Measurements from ENCODE around the gene ZNF536.

ZNF536 gene

DNA sequence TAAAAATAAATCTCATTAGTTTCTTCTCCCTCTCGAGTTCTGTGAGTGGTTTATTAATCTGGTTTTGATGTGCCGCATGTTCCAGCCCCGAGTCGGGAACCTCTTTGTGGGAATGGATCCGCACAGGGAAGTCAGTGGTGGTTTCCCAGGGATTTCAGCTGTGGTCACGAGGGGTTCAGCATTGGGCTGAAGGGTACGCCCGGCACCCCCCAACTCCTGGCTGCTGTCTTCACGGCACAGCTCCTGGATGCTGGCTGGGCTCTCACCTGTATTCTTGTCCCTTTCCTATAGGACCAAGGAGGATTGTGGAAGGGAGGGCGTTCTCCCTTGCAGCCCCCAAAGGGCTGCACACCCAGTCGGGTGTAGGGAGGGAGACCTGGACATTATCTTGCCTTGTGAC lies 167.8 kb downstream of the ZNF536 start:
- no peak for DNase-seq

DNA sequence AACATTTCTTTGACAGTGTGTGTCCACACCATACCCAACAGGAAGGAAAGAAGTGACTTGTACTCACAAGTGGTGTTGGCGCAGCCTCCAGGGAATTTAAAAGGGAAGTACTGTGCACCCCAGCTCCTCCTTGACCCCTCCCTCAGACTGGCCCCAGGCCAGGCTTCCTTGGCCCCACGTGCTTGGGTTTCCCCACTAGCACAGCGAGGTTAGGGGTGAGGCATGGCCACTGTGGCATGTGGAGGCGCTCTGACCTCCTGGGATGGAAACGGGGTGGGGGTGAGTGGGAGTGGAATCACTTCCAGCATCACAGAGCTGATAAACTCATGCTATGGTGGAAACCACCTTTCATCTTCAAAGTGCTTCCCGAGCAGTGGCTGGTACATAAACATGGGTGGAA lies 168.6 kb downstream of the ZNF536 start:
- no peak for DNase-seq

DNA sequence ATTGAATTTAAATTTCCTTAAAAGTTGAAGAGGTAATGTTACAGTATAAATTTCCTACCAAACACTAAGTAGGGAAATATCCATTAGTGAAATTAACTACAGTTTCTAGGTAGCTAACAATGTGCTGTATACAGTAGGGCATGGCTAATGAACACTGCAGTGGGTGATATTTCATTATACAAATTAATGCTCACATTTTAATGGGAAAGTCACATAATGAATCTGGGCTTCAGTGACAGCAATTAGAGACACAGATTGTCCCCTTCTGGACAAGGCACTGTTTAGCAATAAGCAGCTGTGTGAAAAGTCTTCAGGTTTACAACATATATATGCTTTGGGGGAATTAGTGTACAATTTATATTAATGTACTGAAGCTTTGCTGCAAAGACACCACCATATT lies 169.4 kb downstream of the ZNF536 start:
- DNase-seq: no peak

DNA sequence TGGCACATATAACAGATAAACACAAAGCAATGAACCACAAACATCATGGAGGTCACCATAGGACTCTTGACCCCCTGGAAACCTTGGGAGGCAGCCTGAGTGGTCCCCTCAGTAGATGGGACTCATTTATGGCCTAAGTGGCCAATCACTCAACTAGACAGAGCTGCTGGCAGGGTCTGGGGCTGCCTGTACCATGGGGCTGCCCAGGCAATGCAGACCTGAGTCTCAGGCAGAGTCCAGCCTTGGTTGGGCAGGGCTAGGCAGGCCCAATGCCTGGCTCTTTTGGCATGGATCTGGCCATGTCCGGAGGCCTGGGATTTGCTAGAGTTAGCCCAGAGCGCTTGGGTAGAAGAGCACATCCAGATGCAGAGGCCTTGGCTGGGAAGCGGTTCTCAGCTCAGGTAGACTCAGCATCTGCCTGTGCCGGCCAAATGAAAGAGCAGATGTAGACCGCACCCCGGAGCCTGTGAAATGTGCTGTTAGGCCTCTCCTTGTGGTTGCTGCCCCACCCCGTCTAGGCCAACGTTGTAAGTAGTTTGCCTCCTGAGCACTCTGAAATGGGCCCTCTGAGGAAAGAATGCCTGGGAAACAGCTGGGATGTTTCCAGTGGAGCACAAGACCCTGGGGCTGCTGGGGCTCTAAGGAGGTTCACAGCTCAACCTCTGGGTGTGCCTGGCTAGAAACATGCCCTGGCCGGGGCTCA lies 171.2 kb downstream of the ZNF536 start:
- DNase-seq: no peak

DNA sequence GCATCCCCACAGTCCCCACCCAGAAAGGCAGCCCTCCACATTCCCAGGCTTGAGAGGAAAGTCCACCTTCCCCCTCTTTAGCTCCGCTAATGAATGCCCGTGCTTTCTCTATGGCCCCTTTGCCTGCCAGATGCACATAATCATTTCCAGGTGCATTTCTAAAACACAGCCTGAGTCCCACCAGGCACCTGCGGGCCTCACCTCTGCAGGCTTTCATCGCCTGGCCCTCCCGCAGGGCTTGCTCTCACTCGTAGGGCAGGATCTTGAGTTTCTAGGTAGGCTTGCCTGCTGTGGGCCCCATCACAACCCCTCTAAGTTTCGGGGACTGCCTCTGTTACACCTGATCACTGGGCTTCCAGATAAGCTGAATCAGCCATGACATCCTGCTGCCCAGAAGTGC lies 173.6 kb downstream of the ZNF536 start:
- no peak for DNase-seq

DNA sequence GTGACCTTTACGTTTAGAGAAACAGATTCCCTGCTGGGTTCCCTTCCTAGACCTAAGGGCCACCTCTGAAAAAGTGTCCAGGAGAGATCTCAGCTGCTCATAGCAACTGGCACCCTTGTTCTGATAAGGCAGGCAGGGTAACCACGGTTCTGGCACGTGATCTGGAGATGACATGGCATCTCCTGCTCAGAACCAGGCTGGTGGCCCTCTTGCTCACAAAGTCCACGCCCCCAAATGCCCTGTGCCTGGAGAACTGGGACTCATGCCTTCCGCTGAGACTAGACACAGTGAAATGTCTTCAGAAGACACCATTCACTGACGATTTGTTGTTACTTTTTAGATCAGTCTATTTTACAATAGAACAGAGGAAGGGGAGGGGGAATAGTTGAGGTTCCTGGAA lies 174.1 kb downstream of the ZNF536 start:
- no peak for DNase-seq

DNA sequence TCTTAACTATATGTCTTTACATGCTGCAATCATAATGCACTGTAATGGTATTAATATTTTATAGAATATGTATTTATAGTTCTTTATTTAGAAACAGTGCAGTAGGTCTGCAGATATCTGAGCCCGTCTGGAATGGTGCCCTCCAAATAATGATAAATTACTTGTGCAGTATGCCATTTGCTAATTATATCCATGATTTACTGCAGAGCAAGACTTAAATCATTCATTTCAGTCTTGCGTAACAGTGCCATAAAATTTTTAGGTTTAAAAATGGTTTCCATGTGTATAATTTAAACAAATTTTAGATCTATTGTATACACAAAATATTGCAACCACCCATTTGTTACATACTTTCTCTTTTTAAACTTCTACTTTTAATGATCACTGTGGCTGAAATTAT lies 175.1 kb downstream of the ZNF536 start:
- DNase-seq: no peak

DNA sequence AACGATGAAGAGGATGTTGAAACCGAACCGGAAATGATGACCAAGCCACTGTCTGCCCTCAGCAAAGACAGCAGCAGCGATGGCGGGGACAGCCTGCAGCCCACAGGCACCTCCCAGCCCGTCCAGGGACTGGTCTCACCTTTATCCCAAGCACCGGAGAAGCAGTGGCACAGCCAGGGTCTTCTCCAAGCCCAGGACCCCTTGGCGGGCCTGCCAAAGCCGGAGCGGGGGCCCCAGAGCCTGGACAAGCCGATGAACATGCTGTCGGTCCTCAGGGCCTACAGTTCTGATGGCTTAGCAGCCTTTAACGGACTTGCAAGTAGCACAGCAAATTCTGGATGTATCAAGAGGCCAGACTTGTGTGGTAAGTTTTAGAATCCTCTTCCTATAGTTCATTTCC lies 177.0 kb downstream of the ZNF536 start:
- no peak for DNase-seq

DNA sequence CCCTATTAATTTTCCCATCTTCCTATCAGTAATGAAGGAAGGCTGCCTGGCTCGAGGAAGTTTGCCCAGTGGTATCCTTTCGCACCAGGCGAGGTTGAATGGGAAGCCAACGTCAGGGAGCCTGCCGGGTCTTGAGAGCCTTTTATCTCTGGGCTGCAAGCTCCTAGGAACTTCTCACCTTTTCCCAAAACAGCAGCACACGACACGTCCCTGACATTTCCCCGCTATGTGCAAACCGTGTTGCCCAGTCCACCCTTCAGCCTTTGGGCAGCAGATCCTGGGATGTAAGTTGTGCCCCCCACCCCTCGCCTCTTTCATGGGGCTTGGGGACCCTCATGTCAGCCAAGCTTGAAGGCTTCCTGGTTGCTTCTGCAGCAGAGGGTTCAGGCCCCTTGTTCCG lies 179.1 kb downstream of the ZNF536 start:
- no peak for DNase-seq

DNA sequence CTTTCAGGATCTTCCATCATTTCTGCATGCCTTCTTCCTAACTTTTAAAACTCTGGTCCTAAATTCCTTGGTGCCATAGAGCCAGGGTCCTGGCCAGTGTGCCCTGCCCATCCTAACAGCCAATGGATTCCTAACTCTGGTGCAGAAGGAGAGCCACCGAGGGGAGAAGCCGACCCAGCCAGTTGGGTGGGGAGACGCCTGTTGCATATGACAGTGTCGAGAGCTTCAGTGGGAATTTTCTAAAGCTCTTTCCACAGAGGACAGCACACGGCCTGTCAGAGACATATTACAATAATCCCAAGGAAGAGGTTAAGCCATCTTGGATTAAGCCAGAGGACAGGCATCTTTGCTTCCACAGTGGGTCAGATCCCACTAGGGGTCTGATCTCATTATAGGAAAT lies 180.4 kb downstream of the ZNF536 start:
- no peak for DNase-seq

DNA sequence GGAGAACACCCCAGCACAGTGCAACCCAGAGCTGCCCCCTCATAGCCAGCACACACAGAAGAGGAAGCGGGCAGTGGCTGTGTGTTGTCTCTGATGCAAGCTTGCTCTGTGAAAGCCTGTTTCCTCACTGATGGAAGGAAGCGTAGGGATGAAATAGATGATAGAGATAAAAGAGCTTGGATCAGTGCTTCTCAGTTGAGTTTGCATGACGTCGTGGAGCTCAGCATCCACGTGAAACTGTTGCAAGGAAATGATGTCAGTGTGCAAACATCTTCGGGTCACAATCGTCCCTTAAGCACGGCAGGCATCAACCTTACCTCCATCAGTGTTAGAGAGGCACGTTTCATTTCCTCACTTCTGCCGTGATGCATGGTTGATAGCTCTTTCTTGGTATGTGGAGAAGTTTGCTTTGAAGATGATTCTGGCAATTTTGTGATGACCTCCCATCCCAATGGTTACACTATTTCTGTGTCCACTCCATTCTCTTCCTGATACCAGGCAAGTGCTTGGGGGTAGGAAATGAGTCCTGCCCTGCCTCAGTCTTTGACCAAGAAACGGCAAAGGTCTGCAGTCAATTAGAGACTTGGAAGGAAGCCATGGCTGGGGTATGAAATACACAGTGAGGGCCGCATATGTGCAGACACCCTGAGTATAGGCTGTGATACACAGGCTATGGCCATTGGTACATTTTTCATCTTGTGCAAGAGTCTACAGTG lies 183.0 kb downstream of the ZNF536 start:
- DNase-seq: no peak

DNA sequence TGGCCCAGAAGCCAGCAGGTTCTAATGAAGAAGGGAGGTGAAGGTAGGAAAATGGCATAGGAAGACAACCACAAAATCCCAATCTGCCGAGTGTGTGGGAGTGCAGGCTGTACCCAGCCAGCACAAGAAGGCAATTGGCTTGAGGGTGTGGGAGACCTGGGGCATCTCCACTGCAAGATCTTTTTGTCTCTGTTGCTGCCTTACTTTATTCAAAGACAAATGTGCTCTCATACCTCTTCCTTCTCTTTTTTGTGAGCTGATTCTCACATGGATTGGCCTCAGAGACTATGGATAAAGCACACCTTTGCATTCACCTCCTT lies 183.6 kb downstream of the ZNF536 start:
- no peak for DNase-seq

DNA sequence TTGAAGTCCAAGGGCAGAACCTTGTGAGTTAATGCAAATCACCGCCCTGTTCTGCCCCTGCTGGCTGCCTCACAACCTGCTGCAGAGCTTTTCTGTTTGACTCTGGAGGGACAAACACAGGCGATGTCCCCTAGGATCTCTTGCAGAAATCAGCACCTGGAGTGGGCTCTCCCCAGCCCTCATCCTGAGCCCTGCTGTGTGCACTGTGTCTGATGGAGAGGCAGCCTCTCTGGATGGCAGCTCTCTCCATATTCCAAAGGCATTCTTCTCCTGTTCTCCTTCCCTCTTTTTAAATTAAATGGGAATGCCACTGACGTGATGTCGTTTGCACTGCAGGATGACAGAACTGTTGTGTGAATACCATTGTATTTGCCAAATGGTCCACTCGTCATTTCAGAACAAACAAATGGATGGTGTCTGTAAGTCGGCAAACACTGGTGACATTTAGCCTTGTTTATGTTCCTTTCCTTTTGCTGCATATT lies 184.1 kb downstream of the ZNF536 start:
- DNase-seq: no peak

DNA sequence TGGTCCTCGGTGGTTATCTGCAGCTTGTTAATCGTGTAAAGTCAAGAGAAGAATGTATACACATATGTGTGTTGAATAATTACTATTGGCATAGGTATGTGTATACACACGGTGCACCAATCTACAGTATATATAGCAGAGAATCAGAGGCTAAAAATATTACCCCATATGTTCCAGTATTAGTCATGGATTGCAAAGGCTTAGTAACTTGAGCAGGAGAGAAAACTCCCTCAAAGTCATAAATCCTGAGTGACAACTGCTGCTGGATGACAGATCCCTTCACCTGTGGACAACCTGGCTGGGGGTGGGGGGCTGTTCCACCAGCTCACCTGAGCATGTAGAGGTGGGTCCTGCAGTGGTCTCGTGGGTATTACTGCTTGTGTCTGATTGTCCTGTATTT lies 185.0 kb downstream of the ZNF536 start:
- no peak for DNase-seq

DNA sequence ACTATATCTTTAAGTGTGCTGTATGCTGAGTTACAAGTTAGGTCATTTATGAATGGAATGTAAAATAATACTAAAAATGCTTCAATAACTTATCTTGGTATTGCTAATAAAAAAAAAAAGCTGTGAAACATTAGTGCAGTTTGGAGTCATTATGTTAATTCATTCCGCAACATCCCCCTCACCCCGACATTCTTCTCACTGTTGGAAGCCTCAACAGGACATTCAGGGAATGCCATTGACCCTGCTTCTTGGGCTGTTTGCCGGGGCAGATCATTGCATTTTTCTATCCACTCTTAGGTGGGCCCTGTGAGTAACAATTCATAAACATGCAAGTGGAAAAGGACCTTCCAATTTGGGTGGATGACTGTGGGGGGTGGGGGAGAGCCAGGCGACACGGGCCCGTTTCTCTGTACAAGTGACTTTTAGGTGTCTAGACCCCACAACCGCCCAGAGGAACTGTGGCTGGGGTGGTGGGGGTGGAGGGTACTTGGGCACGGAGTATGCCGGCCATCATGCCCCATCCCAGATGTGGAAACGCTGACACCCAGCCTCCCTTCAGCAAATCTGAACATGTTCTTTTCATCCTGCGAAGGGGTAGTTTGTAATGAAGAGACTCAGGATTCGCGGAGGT lies 185.9 kb downstream of the ZNF536 start:
- DNase-seq: no peak

DNA sequence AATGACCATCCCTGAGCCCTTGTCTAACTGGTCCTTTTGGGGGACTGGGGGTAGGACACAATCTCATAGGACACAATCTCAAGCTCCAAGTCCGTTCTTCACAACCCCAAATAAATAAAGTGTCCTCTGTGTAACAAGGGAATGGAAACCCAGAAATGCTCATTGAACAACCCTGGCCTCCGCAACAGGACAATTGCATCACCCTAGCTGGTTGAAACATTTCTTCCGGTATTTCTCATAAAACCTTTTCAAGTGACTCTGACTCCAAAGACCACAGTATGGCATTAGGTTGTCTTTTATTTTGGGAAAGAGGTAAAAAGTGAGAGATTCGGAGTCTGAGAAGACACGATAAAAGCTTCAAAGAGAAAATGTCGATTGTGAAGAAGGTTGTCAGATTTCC lies 186.6 kb downstream of the ZNF536 start:
- DNase-seq: no peak

DNA sequence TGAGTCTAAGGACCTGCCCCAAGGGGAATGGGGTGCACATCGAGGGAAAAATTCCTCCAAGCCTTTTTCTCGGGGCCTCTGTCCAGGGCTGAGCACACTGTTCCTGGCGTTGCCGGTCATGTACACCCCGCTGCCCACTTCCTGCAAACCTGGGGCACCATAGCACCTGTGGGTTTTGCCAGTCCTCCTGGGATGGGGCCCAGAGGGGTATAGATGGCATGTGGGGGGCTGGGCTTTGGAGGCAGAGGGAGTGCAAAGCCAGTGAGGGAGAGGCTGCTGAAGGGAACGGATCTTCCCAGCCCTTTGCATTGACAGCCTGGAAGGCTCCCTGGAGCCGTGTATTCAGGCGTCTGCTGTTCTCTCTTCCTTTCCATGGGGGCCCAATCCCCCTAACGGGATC lies 187.3 kb downstream of the ZNF536 start:
- no peak for DNase-seq

DNA sequence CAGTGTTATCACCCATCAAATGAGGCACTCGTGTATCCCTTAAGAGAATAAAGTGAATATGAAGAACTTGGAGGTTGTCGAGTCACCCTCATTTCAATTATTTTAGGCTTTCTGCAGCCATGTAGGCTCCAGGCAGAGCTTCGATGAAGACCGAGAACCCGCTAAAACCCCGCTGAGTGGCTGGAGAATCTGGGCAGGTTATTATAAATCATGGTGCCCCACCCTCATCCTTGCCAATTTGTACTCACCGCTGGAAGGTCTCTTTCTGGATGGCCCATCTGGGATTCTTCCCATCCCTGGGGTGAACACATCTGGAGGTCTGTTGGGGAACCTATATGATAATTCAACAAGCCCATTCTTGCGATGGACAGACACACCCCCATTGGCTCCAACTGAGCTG lies 190.8 kb downstream of the ZNF536 start:
- DNase-seq: no peak

DNA sequence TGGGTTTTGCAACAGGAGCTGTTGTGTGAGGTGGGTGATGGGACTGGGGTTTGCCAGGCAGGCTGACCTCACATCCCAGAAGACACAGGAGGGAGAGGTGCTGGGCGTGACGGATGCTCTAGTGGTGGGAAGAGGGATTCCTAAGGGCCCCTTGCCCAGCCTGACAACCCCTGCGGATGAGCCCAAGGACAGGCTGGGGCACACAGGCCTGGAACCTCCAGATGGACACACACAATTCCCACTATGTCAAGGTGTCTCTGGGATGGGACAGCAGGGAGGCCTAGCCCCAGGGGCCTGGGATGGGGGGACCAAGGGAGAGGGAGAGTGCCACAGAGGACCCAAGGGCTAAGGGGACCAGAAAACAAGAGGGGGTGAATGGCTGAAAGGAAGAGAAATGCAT lies 191.5 kb downstream of the ZNF536 start:
- DNase-seq: no peak

DNA sequence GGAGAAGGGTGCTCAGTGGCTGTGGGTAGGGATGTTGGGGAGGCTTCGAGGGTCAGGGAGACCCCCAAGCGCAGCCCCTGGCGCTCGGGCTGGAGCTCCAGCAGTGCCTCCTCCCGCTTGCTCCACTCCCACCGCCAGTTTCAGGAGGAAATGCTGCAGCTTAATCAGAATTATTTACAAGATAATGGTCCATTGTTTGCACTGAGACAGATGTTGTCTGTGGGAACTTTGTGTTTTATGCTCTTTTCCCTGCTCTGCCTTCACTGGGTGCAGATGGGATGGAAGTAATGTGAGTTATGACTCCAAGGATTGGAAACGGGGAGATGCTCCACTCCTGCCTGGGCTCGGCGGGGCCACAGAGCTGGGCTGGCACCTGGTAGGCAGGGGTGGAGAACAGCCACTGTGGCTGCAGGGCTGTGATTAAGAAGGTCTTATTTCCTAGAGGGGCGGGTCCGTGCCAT lies 192.4 kb downstream of the ZNF536 start:
- DNase-seq: no peak

DNA sequence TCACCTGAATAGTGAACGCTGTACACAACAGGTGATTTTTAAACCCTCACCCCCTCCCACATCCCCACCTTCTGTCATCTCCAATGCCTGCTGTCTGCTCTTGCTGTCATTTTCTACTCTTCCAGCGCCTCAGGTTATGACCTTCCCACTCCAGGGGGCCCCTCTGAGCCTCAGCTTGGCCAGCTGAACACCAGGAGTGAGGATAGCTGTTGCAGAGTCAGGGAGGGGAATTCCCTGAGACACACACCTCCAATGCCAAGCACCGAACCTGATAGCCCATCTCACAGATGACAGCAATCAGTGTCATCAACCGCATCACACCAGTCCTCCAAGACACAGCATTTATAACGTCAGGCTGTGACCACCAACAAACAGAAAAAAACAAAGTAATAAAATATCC lies 193.5 kb downstream of the ZNF536 start:
- no peak for DNase-seq

DNA sequence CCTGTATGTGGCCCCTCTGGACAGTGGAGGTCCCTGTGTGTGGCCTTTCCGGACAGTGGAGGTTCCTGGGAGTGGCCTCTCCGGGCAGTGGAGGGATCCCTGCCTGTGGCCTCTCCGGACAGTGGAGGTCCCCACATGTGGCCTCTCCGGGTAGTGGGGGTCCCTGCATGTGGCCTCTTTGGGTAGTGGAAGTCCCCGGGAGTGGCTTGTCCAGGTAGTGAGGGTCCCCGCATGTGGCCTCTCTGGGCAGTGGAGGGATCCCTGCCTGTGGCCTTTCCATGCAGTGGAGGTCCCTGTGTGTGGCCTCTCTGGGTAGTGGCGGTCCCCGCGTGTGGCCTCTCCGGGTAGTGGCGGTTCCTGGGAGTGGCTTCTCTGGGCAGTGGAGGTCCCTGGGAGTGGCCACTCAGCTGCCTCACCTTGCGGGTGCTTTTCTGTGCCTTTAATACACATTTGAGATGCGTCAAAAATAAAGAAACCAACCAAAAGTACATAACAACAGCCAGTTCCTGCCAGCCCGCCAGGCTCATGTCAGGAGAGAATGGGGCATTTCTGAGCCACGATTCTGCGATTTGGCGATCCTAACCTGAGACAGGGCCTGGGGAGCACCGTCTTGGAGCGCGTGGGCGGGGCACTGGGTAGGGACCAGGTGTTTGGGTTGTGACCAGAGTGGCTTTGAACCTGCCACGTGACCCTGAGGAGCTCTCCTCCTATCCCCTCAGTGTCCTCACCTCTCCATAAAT lies 194.7 kb downstream of the ZNF536 start:
- DNase-seq: no peak

DNA sequence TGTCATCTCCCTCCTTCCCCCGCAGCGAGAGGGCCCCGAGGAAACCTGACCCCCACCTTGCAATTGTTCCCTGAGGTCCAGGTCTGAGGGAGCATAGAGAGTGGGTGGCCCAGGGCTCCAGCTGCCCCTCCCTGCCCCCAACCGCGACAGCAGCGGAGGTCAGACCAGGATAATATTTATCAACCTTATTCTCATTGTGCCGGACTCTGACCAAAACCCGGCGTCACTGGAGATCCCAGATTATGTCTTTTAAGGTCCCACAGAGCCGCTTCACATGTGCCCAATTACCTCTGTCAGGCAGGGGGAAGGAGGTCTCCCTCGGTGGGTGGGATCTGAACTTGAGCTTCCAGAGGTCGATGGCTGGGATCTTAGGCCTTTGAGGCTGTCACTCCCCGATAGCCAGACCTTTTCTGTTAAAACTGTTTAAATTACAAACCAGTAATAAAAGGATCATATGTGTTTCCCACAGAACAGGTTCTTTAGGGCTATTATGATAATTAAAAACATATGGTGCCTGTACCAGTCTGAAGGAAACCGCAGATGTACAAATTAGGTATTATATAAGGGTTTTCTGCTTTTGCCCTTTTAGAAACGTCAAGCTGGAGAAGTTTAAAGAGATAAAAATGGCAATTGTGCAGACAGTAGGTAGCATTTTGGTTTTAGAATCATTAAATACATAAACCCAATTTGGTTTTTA lies 195.5 kb downstream of the ZNF536 start:
- DNase-seq: no peak

All from OCI-M1 (cell line).